Measurements from ENCODE around the gene CYB5D1. TPM values are rescaled to one million over a fixed set of nuclear protein-coding genes. Genes with fewer than 3 reads are reported as not detected.
A peak's percentile ranks its signal among the peaks of the same experiment; 100 is the strongest.

Gene CYB5D1
- total RNA-seq, 1 donor from 2014 or later: 4.4 TPM

DNA sequence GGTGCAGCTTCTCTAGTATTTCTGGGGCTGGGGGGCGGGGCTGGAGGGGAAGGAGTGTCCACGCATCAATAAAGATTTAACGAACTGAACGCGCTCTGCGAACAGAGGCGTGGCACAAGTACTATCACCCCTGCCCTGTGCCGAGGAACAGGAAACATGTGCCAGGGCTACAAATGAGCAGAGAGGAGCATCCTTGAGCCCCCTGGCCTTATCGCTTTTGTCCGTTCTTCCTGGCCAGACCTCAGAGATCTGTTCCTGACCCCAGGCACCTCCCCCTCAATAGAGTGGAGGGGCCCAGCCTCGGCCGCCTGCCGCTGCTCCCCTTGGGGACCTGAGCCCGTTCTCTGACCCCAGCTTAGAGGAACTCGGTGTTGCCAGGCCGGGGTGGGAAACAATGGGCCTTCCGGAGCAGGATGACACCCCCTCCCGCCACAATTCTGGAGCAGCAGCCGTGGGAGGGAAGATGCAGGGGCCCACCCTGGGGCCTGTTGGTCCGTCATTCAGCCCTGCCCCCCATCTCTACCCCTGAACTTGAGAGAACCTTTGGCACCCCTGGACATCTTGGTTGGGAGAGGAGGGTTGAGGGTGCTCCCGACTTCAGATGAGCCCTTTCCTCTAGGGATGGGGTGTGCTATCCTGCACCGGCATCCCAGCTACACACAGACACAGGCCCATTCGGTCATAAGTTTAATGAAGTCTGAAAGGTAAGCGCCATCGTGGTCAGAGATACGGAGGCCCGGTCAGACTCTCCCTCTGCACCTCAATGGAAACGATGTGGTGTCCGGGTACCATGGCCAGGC is 1.6 kb upstream of the CYB5D1 start:
- Histone ChIP-seq H3K4me3 (peak overlapping the region; percentile 53 to 72), H3K27ac (peak overlapping the region; percentile 85), H3K4me1 (peaks cover 47% of the 10 kb centered on the region), H3K9me3 (no peaks in the 10 kb centered on the region), H3K27me3 (no peaks in the 10 kb centered on the region), H3K36me3 (peaks cover 0 to 12% of the 10 kb centered on the region in 2 donors)
- intact Hi-C loops (cut with DNase I): loop anchor here (5.0 kb wide), 1 partner anchor 34 kb away; no protein-coding TSS in a partner anchor
- peak; percentile 19 to 49 for TF ChIP-seq POLR2AphosphoS5 (IDR thresholded peaks at IDR 0.05; ENCODE audit: insufficient read depth in 1 of 2, low read depth in 1 of 2)
- TF ChIP-seq, protein P1, sequence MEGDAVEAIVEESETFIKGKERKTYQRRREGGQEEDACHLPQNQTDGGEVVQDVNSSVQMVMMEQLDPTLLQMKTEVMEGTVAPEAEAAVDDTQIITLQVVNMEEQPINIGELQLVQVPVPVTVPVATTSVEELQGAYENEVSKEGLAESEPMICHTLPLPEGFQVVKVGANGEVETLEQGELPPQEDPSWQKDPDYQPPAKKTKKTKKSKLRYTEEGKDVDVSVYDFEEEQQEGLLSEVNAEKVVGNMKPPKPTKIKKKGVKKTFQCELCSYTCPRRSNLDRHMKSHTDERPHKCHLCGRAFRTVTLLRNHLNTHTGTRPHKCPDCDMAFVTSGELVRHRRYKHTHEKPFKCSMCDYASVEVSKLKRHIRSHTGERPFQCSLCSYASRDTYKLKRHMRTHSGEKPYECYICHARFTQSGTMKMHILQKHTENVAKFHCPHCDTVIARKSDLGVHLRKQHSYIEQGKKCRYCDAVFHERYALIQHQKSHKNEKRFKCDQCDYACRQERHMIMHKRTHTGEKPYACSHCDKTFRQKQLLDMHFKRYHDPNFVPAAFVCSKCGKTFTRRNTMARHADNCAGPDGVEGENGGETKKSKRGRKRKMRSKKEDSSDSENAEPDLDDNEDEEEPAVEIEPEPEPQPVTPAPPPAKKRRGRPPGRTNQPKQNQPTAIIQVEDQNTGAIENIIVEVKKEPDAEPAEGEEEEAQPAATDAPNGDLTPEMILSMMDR (IDR thresholded peaks at IDR 0.05): no peak
- no peak for TF ChIP-seq POLR2A (IDR thresholded peaks at IDR 0.05)
- peak in 1 of 2 donors; percentile 93 for DNase-seq (ENCODE audit: extremely low spot score in 2 of 2)

DNA sequence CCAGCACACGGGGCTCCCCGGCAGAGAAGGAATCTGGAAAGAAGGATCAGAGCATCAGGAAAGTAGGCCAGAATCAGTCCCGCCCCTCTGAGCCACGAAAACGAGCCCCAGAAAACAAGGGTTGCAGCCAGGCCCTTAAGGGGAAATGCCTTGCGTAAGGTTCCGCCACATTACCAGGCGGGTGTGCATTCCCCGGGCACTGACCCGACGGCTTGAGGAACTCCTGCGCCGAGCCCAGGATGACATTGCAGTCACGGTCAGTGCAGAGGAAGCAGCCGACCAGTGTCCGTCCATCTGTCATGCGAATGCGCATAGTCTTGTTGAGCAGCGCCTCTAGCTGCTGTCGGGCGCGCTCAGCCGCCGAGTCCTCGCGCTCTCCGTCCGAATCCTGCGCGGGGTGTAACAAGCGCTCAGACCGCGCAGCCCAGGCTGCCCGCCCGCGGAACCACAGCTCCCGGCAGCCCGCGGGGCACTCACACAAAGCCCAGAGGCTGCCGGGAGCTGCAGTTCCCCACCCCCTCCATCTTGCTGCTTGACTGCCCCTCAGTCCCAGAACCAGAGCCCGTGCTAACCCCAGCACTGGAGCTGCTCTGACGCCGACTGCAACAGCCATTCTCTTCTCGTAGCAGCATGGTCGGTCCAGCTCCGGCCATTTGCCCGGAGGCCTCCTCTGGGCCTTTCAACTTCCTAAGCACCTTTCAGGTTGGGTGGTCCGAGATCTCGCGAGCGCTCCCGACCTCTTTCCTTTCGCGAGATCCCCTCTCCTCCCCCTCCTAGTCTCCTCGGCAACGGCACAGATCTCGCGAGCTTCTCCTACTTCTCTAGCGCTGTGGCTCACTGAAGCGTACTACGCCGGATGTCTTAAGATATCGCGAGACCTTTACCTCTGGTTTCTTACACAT is 741 bp upstream of the CYB5D1 start, which contains the start of gene NAA38:
TSS of gene NAA38 (minus strand) at position 749 of the 902 bp plus-strand sequence. CDS start at position 653, 96 bp downstream.
- H3K36me3 ChIP-seq: peaks cover 0 to 12% of the 10 kb centered on the region in 2 donors
- H3K4me3 ChIP-seq: peak within 1 kb of the TSS; percentile 53 to 72
- H3K4me1 ChIP-seq: peaks cover 38% of the 10 kb centered on the region
- TF ChIP-seq POLR2A (IDR thresholded peaks at IDR 0.05) (peak in 1 of 2 donors; percentile 54), POLR2AphosphoS5 (IDR thresholded peaks at IDR 0.05; ENCODE audit: insufficient read depth in 1 of 2, low read depth in 1 of 2) (peak; percentile 62 to 92)
- TF ChIP-seq, protein P1 (IDR thresholded peaks at IDR 0.05): peak in 2 of 3 experiments; percentile 11 to 31
- peak within 1 kb of the TSS; percentile 85 for H3K27ac ChIP-seq
- peak; percentile 96 to 99 for DNase-seq (ENCODE audit: extremely low spot score in 2 of 2)
- no peaks in the 10 kb centered on the region for H3K27me3 ChIP-seq
- intact Hi-C loops (cut with DNase I): loop anchor here (5.0 kb wide), 1 partner anchor 35 kb away; no protein-coding TSS in a partner anchor
- no peaks in the 10 kb centered on the region for H3K9me3 ChIP-seq

DNA sequence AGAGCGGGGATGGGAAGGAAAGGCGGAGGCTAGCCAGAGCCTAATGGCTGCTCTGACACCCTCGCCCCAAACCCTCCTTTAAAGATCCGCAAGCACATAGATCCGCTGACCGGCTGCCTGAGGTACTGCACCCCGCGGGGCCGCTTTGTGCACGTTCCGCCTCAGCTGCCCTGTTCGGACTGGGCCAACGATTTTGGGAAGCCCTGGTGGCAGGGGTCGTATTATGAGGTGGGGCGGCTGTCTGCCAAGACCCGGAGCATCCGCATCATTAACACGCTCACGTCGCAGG is 663 bp downstream of the CYB5D1 start:
- H3K27ac ChIP-seq: peak overlapping the region; percentile 85
- TF ChIP-seq POLR2A (IDR thresholded peaks at IDR 0.05) (no peak), POLR2AphosphoS5 (IDR thresholded peaks at IDR 0.05; ENCODE audit: insufficient read depth in 1 of 2, low read depth in 1 of 2) (no peak)
- TF ChIP-seq, protein P1 (IDR thresholded peaks at IDR 0.05): peak in 1 of 3 experiments; percentile 14
- peak in 1 of 2 donors; percentile 93 for DNase-seq (ENCODE audit: extremely low spot score in 2 of 2)
- H3K4me1 ChIP-seq: peaks cover 40% of the 10 kb centered on the region
- no peaks in the 10 kb centered on the region for H3K9me3 ChIP-seq
- H3K27me3 ChIP-seq: no peaks in the 10 kb centered on the region
- intact Hi-C loops (cut with DNase I): loop anchor here (5.0 kb wide), 1 partner anchor 36 kb away; no protein-coding TSS in a partner anchor
- no peaks in the 10 kb centered on the region for H3K36me3 ChIP-seq
- H3K4me3 ChIP-seq: peak overlapping the region; percentile 53 to 72

DNA sequence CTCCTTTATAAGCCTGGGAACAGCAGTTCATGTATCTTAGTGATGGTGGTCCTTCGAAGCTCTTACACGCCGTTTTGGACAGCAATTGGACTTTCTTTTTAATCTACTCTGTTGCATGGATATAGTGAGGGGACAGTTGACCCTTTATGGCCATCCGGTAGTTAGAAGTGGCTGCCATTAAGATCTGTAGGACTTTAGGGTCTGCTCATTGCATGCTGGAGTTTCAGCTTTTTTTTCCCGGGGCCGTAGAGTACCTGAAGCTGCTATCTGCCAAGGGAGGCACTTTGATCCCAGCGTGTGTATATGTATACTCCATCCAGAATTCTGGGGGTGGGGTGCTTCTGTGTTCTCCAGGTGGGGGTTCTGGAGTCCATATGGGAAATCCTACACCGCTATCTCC is 1.2 kb downstream of the CYB5D1 start:
- Histone ChIP-seq H3K36me3 (no peaks in the 10 kb centered on the region), H3K27me3 (no peaks in the 10 kb centered on the region), H3K4me1 (peaks cover 40% of the 10 kb centered on the region), H3K4me3 (peak overlapping the region in 1 of 2 donors; percentile 53), H3K9me3 (no peaks in the 10 kb centered on the region), H3K27ac (no peak overlapping the region)
- intact Hi-C loops (cut with DNase I): loop anchor here (5.0 kb wide), 1 partner anchor 37 kb away; no protein-coding TSS in a partner anchor
- DNase-seq (ENCODE audit: extremely low spot score in 2 of 2): peak; percentile 43 to 67
- TF ChIP-seq, protein P1 (IDR thresholded peaks at IDR 0.05): no peak
- TF ChIP-seq POLR2A (IDR thresholded peaks at IDR 0.05) (no peak), POLR2AphosphoS5 (IDR thresholded peaks at IDR 0.05; ENCODE audit: insufficient read depth in 1 of 2, low read depth in 1 of 2) (no peak)

All from vagina (tissue), 2 donors.